Natural killer cell (primary cell): ENCODE data around the gene IGFBP2. TPM values are rescaled to one million over a fixed set of nuclear protein-coding genes. Genes with fewer than 3 reads are reported as not detected.

ENCODE experiments used
- ATAC-seq, 3 donors: fragments of 150-1000 bp in 2 of 3; fragments of 200-7000 bp in 1 of 3; cut with Tn5 transposase; 1 replicate in 1 of 3; 2 replicates in 2 of 3; pipeline ENCODE4 v1.10.0; 2021; ENCODE audit warnings: mild to moderate bottlenecking in 2 of 3, moderate library complexity in 2 of 3
- DNase-seq, 2 donors: peaks; one replicate each; pipeline versions ENCODE4 v3.0.0 to v3.0.0-alpha.2; 2013 to 2021; ENCODE audit warnings: mixed read lengths in 1 of 2
- H3K27ac ChIP-seq: one replicate; pipeline ENCODE4 v1.5.1; 2013; ENCODE audit warnings: mild to moderate bottlenecking, low read length
- H3K27me3 ChIP-seq: one replicate; pipeline ENCODE4 v1.6.1; 2013; ENCODE audit warnings: low read length; ENCODE audit not compliant: control insufficient read depth, insufficient read depth
- H3K36me3 ChIP-seq: one replicate; pipeline ENCODE4 v1.6.1; 2013; ENCODE audit warnings: low read length; ENCODE audit not compliant: control insufficient read depth, insufficient read depth
- H3K4me1 ChIP-seq: one replicate; pipeline ENCODE4 v1.6.1; 2013; ENCODE audit warnings: low read length; ENCODE audit not compliant: control insufficient read depth, insufficient read depth
- H3K4me3 ChIP-seq: one replicate; pipeline ENCODE4 v1.5.1; 2013; ENCODE audit warnings: low read length
- H3K9me3 ChIP-seq: one replicate; pipeline ENCODE4 v1.6.1; 2013; ENCODE audit warnings: low read length; ENCODE audit not compliant: control insufficient read depth, insufficient read depth
- H3K27ac Mint-ChIP-seq, 2 donors: one replicate each; pipeline ENCODE4 v1.8.0; 2022; ENCODE audit warnings: mild to moderate bottlenecking in 2 of 2, mixed read lengths in 2 of 2, moderate library complexity in 1 of 2
- H3K27me3 Mint-ChIP-seq, 2 donors: one replicate each; pipeline ENCODE4 v1.8.0; 2022; ENCODE audit warnings: low read depth in 2 of 2, mixed read lengths in 2 of 2
- H3K36me3 Mint-ChIP-seq: one replicate; pipeline ENCODE4 v1.8.0; 2022; ENCODE audit warnings: mixed read lengths
- H3K4me1 Mint-ChIP-seq, 2 donors: one replicate each; pipeline ENCODE4 v1.8.0; 2022; ENCODE audit warnings: mixed read lengths in 2 of 2
- H3K4me3 Mint-ChIP-seq: one replicate; pipeline ENCODE4 v1.8.0; 2022; ENCODE audit warnings: mild to moderate bottlenecking, moderate library complexity, mixed read lengths
- H3K9me3 Mint-ChIP-seq, 2 donors: one replicate each; pipeline ENCODE4 v1.8.0; 2022; ENCODE audit warnings: mixed read lengths in 2 of 2
- WGBS: methylation state at CpG from one replicate; pipeline ENCODE4 v1.1.7; 2013; ENCODE audit warnings: missing lambda C conversion rate; ENCODE audit not compliant: insufficient coverage; 5-methylcytosine and 5-hydroxymethylcytosine counted together
- intact Hi-C: fragments of 100-400 bp; cut with micrococcal nuclease; formaldehyde crosslinking; loops from one replicate; pipeline ENCODE4 v1.14.2; 2022
- total RNA-seq, 4 donors: library from RNA; stranded (reverse); fragments of 120-200 nt in 1 of 4; gene quantifications; one replicate each; pipeline versions ENCODE4 v1.2.3 to v1.2.4, GENCODE V29; 2013 to 2022
- TF ChIP-seq, protein P1 (sequence below): fragments of 200-600 bp; IDR thresholded peaks from one replicate; pipeline ENCODE4 v1.8.0; 2022; ENCODE audit warnings: antibody characterized with exemption

The IGFBP2 gene
- total RNA-seq, 3 donors from 2014 or later (not counting 1 experiment from before 2014, with no cell fraction given), result 0.21 TPM; not detected in 2

DNA sequence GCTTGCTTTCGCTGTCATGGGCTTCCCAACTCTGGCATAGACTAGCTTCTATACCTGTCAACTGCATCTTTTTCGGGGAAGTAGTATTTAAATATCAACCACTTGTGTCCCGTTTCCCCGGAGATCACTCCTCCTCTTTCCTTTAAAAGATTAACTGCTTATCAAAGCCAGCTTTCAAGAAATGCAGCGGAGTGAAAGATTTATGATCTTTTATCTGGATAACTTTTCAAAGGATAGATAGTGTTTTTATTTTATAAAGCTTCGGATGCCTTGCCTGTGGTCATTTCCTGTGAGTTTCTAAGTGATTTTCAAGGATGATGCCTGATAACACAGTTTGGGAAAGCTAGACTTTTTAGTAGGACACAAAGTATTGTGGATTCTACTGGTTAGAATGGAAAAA, 65.1 kb downstream of the IGFBP2 start:
- Mint-ChIP-seq H3K4me3 (no peak overlapping the region), H3K4me1 (peaks cover 5 to 16% of the 10 kb centered on the region in 2 donors), H3K27me3 (peaks cover 10 to 44% of the 10 kb centered on the region in 2 donors), H3K36me3 (no peaks in the 10 kb centered on the region), H3K27ac (no peak overlapping the region), H3K9me3 (no peaks in the 10 kb centered on the region)
- H3K27ac ChIP-seq, result no peak overlapping the region
- DNase-seq (no peak), ATAC-seq (no peak)
- WGBS, result 49% methylated on average over 4 of the region's 6 CpGs
- H3K9me3 ChIP-seq, result no peaks in the 10 kb centered on the region
- H3K4me3 ChIP-seq, result no peak overlapping the region
- H3K27me3 ChIP-seq, result peaks cover 29% of the 10 kb centered on the region
- H3K36me3 ChIP-seq, result no peaks in the 10 kb centered on the region
- TF ChIP-seq, protein P1, sequence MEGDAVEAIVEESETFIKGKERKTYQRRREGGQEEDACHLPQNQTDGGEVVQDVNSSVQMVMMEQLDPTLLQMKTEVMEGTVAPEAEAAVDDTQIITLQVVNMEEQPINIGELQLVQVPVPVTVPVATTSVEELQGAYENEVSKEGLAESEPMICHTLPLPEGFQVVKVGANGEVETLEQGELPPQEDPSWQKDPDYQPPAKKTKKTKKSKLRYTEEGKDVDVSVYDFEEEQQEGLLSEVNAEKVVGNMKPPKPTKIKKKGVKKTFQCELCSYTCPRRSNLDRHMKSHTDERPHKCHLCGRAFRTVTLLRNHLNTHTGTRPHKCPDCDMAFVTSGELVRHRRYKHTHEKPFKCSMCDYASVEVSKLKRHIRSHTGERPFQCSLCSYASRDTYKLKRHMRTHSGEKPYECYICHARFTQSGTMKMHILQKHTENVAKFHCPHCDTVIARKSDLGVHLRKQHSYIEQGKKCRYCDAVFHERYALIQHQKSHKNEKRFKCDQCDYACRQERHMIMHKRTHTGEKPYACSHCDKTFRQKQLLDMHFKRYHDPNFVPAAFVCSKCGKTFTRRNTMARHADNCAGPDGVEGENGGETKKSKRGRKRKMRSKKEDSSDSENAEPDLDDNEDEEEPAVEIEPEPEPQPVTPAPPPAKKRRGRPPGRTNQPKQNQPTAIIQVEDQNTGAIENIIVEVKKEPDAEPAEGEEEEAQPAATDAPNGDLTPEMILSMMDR, result no peak
- H3K4me1 ChIP-seq, result peaks cover 12% of the 10 kb centered on the region
- intact Hi-C loops, result loop anchor here (1.0 to 5.0 kb wide), 3 partner anchors 468 to 1015 kb away; no protein-coding TSS in a partner anchor

DNA sequence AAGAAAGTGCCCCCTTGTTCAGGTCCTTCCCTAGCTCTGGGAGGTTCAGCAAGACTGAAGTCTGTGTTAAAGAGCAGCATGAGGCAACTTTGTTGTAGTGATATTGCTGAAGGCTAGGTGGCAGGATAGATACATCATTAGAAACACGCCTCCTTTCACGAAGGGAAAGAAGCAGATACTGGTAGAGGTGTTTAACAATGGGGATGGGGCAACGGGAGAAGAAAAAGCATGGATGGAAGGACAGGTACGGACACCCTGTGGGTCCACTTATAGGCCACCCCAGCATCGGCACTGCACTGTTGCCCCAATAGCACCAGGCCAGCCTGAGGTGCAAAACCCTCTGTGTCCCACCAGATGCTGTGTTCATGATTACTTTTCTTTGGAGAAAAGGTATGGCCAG, 65.7 kb downstream of the IGFBP2 start:
- Histone ChIP-seq H3K27me3 (peaks cover 25% of the 10 kb centered on the region), H3K4me1 (peaks cover 9% of the 10 kb centered on the region), H3K27ac (no peak overlapping the region), H3K9me3 (no peaks in the 10 kb centered on the region), H3K4me3 (no peak overlapping the region), H3K36me3 (no peaks in the 10 kb centered on the region)
- Mint-ChIP-seq H3K4me1 (peaks cover 5 to 11% of the 10 kb centered on the region in 2 donors), H3K27me3 (peaks cover 10 to 40% of the 10 kb centered on the region in 2 donors), H3K36me3 (no peaks in the 10 kb centered on the region), H3K9me3 (no peaks in the 10 kb centered on the region), H3K4me3 (no peak overlapping the region), H3K27ac (no peak overlapping the region)
- WGBS, result 24% methylated on average over 5 of the region's 5 CpGs
- peak; percentile 43 to 80 (median 44) for ATAC-seq
- DNase-seq, result peak in 1 of 2 donors; percentile 58
- TF ChIP-seq, protein P1, result peak; percentile 51
- intact Hi-C loops, result loop anchor here (1.0 to 5.0 kb wide), 3 partner anchors 467 to 1014 kb away; no protein-coding TSS in a partner anchor

DNA sequence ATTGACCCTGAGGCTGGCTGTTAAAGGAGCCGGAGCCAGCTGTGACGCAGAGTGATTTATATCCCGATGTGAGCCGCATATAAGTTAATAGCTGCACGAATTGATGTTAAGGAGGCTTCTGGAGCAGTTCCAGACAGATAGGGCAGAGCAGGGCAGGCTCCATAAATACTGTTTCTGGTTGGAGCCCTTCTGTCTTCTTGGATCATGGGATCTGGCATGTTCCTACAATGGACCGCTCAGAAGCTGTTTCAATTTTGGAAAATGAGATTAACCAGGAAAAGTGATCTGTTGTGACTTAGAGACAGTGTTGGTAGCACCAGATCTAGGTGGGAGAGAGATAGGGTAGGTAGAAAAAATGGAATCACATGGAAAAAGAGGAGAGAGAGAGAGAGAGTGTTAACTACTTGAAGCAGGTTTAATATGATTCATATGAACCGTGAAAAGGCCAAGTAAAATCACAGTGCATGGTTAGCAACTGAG, 66.9 kb downstream of the IGFBP2 start:
- DNase-seq (no peak), ATAC-seq (no peak)
- 81% methylated on average over 7 of the region's 7 CpGs for WGBS
- H3K36me3 ChIP-seq, result no peaks in the 10 kb centered on the region
- no peaks in the 10 kb centered on the region for H3K9me3 ChIP-seq
- no peak overlapping the region for H3K27ac ChIP-seq
- Mint-ChIP-seq H3K27ac (no peak overlapping the region), H3K27me3 (peaks cover 2 to 31% of the 10 kb centered on the region in 2 donors), H3K9me3 (no peaks in the 10 kb centered on the region), H3K4me3 (no peak overlapping the region), H3K36me3 (no peaks in the 10 kb centered on the region), H3K4me1 (no peaks in the 10 kb centered on the region)
- peaks cover 17% of the 10 kb centered on the region for H3K27me3 ChIP-seq
- H3K4me3 ChIP-seq, result no peak overlapping the region
- H3K4me1 ChIP-seq, result no peaks in the 10 kb centered on the region
- intact Hi-C loops, result no loop called here
- TF ChIP-seq, protein P1, result no peak

DNA sequence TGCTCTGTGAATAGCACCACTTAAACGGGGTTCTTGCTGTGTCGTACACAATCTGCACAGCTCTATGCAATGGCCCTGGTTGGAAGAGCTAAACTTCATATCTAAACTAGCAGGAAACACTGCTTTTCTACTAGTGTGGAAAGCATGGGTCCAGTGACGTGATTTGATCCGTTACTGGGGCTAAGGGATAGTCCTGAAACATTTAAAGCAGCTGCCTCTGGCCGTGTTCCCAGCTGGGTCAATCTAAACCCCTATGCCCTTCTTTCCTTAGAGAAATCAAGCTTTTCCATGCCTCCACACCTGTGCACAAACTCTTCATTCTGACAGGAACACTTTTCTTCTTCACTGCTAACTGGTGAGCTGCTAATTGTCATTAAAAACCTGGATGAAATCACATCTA, 67.6 kb downstream of the IGFBP2 start:
- H3K27ac ChIP-seq, result no peak overlapping the region
- 83% methylated on average over 5 of the region's 5 CpGs for WGBS
- H3K4me3 ChIP-seq, result no peak overlapping the region
- Mint-ChIP-seq H3K36me3 (no peaks in the 10 kb centered on the region), H3K27ac (no peak overlapping the region), H3K4me1 (no peaks in the 10 kb centered on the region), H3K27me3 (peaks cover 0 to 28% of the 10 kb centered on the region in 2 donors), H3K4me3 (no peak overlapping the region), H3K9me3 (no peaks in the 10 kb centered on the region)
- intact Hi-C loops, result no loop called here
- no peaks in the 10 kb centered on the region for H3K9me3 ChIP-seq
- ATAC-seq, result no peak
- no peak for DNase-seq
- peaks cover 11% of the 10 kb centered on the region for H3K27me3 ChIP-seq
- H3K4me1 ChIP-seq, result no peaks in the 10 kb centered on the region
- no peaks in the 10 kb centered on the region for H3K36me3 ChIP-seq
- TF ChIP-seq, protein P1, result no peak
